ENCODE results near the gene SPDYE16. TPM values are rescaled to one million over a fixed set of nuclear protein-coding genes. Genes with fewer than 3 reads are reported as not detected.

SPDYE16 gene, protein sequence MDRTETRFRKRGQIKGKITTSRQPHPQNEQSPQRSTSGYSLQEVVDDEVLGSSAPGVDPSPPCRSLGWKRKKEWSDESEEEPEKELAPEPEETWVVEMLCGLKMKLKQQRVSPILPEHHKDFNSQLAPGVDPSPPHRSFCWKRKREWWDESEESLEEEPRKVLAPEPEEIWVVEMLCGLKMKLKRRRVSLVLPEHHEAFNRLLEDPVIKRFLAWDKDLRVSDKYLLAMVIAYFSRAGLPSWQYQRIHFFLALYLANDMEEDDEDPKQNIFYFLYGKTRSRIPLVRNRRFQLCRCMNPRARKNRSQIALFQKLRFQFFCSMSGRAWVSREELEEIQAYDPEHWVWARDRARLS
- total RNA-seq, result 0.16 TPM in 1 of 2 replicates, not detected in the other

DNA sequence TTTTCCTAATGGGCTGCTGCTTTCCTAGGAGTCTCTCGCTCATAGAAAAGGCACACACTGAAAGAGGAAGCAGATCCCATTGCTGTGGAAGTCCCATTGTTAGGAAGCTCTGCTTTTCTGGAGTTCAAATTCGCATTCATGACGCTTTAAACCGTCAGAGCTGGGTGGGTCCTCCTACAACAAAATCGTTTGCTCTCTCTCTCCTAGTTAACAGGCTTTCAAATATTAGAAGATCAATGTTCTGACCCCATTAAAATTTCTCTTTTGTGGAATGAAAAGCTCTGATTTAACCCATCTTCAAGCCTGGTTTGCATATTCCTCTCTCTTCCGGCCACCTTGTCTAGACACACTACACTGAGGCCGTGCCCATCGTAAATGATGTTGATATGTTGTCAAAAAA, at the start of gene SPDYE16:
Gene SPDYE16, minus strand, starts transcription at position 101 of the 400 bp plus-strand sequence. CDS start 1,838 bp downstream, outside the sequence.

DNA sequence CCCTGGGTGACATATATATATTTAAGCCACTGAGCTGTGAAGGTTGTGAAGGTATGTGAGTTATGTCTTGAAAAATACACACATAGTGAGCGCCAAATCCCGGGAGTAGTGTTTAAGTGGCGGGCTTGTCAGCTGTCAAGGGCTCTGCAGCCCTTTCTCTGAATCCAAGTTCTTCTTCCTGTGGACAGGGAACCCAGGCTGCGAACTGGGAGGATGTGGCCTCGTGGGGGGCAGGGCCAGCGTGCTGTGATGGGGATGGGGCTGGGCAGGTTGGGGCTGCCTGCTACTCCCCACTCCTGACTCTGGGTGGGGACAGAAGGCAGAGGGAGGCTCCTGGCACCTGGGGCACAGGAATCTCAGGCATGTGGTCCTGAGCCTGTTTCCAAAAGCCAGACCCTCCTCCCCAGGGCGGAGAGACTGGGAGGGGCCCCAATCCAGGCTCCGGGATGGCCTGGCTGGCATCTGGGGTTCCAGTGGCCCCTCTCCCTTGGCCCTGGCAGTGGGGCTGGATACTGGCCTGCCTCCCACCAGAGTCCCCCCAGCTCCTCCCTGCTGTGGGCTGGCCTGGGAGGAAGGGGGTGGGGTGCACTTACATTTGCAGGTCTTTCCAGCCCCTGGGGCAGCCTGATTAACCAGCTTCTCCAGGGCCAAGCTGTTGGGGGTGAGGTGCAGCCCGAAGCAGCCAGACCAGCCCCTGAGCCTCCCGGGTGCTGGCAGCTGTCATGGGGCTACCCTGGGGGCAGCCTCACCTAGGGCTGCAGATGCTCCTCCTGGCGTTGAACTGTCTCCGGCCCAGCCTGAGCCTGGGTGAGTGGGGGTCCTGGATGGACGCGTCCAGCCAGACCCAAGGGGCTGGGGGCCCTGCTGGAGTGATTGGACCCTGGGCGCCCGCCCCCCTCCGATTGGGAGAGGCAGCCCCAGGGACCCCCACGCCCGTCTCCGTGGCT, 32.9 kb downstream of the SPDYE16 start, which contains the start of gene UPK3B:
Gene UPK3B, plus strand, starts transcription at position 622 of the 947 bp plus-strand sequence. Its CDS starts 101 bp downstream, at position 723.

Small RNA genes within 50 kb of the gene (small RNA-seq; reads per million reads assigned to genes)
- gene RF00019, result not detected

Other genes with a start within 250 kb of the SPDYE16 start
- 85.5 and 118 TPM in 2 replicates for gene HSPB1, start 240.6 kb downstream of the SPDYE16 start, total RNA-seq
- 113 and 116 TPM in 2 replicates for gene YWHAG, start 184.3 kb downstream of the SPDYE16 start, total RNA-seq
- gene SSC4D, start 133.6 kb downstream of the SPDYE16 start, total RNA-seq, result 0.32 and 1.2 TPM in 2 replicates
- 1.6 and 2.3 TPM in 2 replicates for gene ZP3, start 118.3 kb downstream of the SPDYE16 start, total RNA-seq
- 14.3 and 20.0 TPM in 2 replicates for gene DTX2, start 81.6 kb downstream of the SPDYE16 start, total RNA-seq
- 0.81 TPM in 1 of 2 replicates, not detected in the other for gene UPK3B, start 32.7 kb downstream of the SPDYE16 start, total RNA-seq
- gene POMZP3, start 84.0 kb upstream of the SPDYE16 start, total RNA-seq, result 3.3 and 4.1 TPM in 2 replicates